PC-3 (cell line): Measurements from ENCODE around the gene TNRC6C. TPM values are rescaled to one million over a fixed set of nuclear protein-coding genes. Genes with fewer than 3 reads are reported as not detected.
"Not testable (repeated sequence)": the region's sequence is repeated elsewhere in the genome, so short reads cannot be mapped to it uniquely, and the experiment has no call there.

Experiments used
- ATAC-seq: fragments of 200-7000 bp; cut with Tn5 transposase; 2 replicates; pipeline ENCODE4 v1.9.1; 2020; ENCODE audit warnings: mild to moderate bottlenecking, moderate library complexity
- BruUV-seq: library from RNA; stranded (reverse); fragments of 400-500 nt; replicated peaks from 2 replicates; lab custom pipeline; 2021; lab: Mats Ljungman, UMichigan
- CTCF ChIA-PET: fragments of 300-600 bp; sonication (Branson Sonifier 250); formaldehyde crosslinking; loops from one replicate; lab custom pipeline; 2022; ENCODE audit warnings: antibody characterized with exemption; lab: Charles Lee
- POLR2A ChIA-PET: fragments of 300-600 bp; sonication (Branson Sonifier 250); formaldehyde crosslinking; loops from one replicate; lab custom pipeline; 2022; ENCODE audit warnings: antibody characterized with exemption; ENCODE audit not compliant: unreplicated experiment; lab: Charles Lee
- DNase-seq: peaks from one replicate; pipeline ENCODE4 v3.0.0-alpha.2; 2015
- H2AFZ ChIP-seq: fragments of 300-600 bp; sonication (generic); 2 replicates; pipeline ENCODE4 v1.6.0; 2016; ENCODE audit warnings: antibody characterized with exemption, low read length
- H3F3A ChIP-seq: fragments of 300-600 bp; sonication (generic); one replicate; pipeline ENCODE4 v1.6.0; 2017; ENCODE audit warnings: antibody characterized with exemption, low read length, control low read depth, mild to moderate bottlenecking; ENCODE audit not compliant: unreplicated experiment
- H3K27ac ChIP-seq: fragments of 300-600 bp; sonication (generic); 2 replicates; pipeline ENCODE4 v1.5.1; 2016; ENCODE audit warnings: mild to moderate bottlenecking, low read length
- H3K27me3 ChIP-seq: fragments of 300-600 bp; sonication (generic); 2 replicates; pipeline ENCODE4 v1.6.1; 2016; ENCODE audit warnings: low read length, mixed read lengths
- H3K36me3 ChIP-seq: fragments of 300-600 bp; sonication (generic); 2 replicates; pipeline ENCODE4 v1.6.1; 2016; ENCODE audit warnings: low read depth, mixed run types, low read length, mixed read lengths
- H3K4me1 ChIP-seq: fragments of 300-600 bp; sonication (generic); 2 replicates; pipeline ENCODE4 v1.5.1; 2016; ENCODE audit warnings: low read length; ENCODE audit not compliant: insufficient read depth
- H3K4me2 ChIP-seq: fragments of 300-600 bp; sonication (generic); 2 replicates; pipeline ENCODE4 v1.6.0; 2016; ENCODE audit warnings: low read length
- H3K4me3 ChIP-seq: fragments of 300-600 bp; sonication (generic); 2 replicates; pipeline ENCODE4 v1.5.1; 2016; ENCODE audit warnings: mild to moderate bottlenecking, low read length, mixed read lengths
- H3K79me2 ChIP-seq: fragments of 300-600 bp; sonication (generic); 2 replicates; pipeline ENCODE4 v1.6.1; 2017; ENCODE audit warnings: low read length, mixed read lengths
- H3K9ac ChIP-seq: fragments of 300-600 bp; sonication (generic); 2 replicates; pipeline ENCODE4 v1.6.0; 2016; ENCODE audit warnings: mild to moderate bottlenecking, low read length
- H3K9me2 ChIP-seq: fragments of 300-600 bp; sonication (generic); replicated peaks from 2 replicates; pipeline ENCODE4 v1.6.1; 2016; ENCODE audit warnings: mixed run types, low read length, mixed read lengths
- H3K9me3 ChIP-seq: fragments of 300-600 bp; sonication (generic); 2 replicates; pipeline ENCODE4 v1.6.1; 2016; ENCODE audit warnings: low read length, mixed read lengths
- H4K20me1 ChIP-seq: fragments of 300-600 bp; sonication (generic); 2 replicates; pipeline ENCODE4 v1.6.1; 2016; ENCODE audit warnings: low read length, mixed read lengths
- EZH2 ChIP-seq: fragments of 300-600 bp; sonication (generic); IDR thresholded peaks from one replicate; pipeline ENCODE4 v1.6.1; 2017; ENCODE audit warnings: antibody characterized with exemption, mild to moderate bottlenecking, low read length; ENCODE audit not compliant: unreplicated experiment
- EZH2phosphoT487 ChIP-seq: fragments of 300-600 bp; sonication (generic); IDR thresholded peaks from 2 replicates; pipeline ENCODE4 v1.6.1; 2018; ENCODE audit warnings: mild to moderate bottlenecking, antibody characterized with exemption, low read length, borderline replicate concordance
- intact Hi-C: fragments of 100-400 bp; cut with micrococcal nuclease; formaldehyde crosslinking; loops from 2 replicates; pipeline ENCODE4 v1.9.0; 2023
- total RNA-seq: library from RNA; depleted of rRNA; stranded (reverse); fragments of >200 nt; gene quantifications from 2 replicates; pipeline ENCODE4 v1.2.3, GENCODE V29; 2014
- TF ChIP-seq, protein P1 (sequence below): fragments of 300-600 bp; sonication (generic); conservative IDR thresholded peaks from 2 replicates; pipeline ENCODE4 v1.5.1; 2017; ENCODE audit warnings: antibody characterized with exemption, low read depth, mild to moderate bottlenecking, low read length

The TNRC6C gene
- total RNA-seq, 1 experiment from 2014 or later = 5.3 TPM

DNA sequence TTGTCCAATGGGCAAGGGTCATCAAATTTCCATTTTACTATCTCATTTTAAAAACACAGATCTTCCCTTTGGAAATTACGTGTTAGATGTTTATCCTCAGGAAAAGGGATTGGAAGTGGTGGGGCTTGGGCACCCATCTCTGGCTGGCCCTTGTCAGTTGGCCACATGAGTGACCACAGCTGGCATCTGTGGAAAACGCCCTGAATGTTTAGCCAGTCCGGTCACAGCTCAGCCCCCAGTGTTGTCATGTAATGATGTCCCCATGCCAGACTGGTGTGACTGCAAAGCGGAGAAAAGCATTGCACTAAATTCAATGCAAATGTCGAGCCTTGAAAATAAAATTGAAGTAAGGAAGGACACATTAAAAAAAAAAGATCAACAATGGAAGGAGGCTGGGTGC is 117.0 kb downstream of the TNRC6C start:
- intact Hi-C loops = no loop called here
- Histone ChIP-seq H3K27me3 (no peaks in the 10 kb centered on the region), H3K79me2 (no peaks in the 10 kb centered on the region), H3K9me2 (no peaks in the 10 kb centered on the region), H3K4me3 (no peak overlapping the region), H4K20me1 (no peaks in the 10 kb centered on the region), H2AFZ (no peak overlapping the region), H3K9me3 (no peaks in the 10 kb centered on the region), H3K4me2 (no peak overlapping the region), H3F3A (no peaks in the 10 kb centered on the region), H3K4me1 (no peaks in the 10 kb centered on the region), H3K27ac (no peak overlapping the region), H3K9ac (no peak overlapping the region), H3K36me3 (no peaks in the 10 kb centered on the region)
- DNase-seq (no peak), ATAC-seq (no peak)
- ChIA-PET CTCF (no interaction called here), POLR2A (no interaction called here)
- BruUV-seq = no TSS peak
- TF ChIP-seq, protein P1, sequence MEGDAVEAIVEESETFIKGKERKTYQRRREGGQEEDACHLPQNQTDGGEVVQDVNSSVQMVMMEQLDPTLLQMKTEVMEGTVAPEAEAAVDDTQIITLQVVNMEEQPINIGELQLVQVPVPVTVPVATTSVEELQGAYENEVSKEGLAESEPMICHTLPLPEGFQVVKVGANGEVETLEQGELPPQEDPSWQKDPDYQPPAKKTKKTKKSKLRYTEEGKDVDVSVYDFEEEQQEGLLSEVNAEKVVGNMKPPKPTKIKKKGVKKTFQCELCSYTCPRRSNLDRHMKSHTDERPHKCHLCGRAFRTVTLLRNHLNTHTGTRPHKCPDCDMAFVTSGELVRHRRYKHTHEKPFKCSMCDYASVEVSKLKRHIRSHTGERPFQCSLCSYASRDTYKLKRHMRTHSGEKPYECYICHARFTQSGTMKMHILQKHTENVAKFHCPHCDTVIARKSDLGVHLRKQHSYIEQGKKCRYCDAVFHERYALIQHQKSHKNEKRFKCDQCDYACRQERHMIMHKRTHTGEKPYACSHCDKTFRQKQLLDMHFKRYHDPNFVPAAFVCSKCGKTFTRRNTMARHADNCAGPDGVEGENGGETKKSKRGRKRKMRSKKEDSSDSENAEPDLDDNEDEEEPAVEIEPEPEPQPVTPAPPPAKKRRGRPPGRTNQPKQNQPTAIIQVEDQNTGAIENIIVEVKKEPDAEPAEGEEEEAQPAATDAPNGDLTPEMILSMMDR = no peak
- TF ChIP-seq EZH2phosphoT487 (no peak), EZH2 (no peak)

DNA sequence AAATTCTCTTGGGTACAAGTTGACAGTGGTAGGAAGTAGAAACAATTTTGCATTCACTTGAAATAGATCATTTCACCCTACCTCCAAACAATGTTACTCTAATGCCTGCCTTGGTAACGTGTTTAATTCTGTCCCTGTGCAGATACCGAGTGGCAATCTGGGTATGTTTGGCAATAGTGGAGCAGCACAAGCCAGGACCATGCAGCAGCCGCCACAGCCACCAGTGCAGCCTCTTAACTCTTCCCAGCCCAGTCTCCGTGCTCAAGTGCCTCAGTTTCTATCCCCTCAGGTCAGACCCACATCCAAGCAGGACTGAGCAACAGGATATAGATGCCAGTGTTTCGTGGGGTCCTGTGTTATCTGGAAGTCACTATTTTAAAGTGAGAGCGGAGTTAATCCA is 120.8 kb downstream of the TNRC6C start:
- POLR2A ChIA-PET = no interaction called here

DNA sequence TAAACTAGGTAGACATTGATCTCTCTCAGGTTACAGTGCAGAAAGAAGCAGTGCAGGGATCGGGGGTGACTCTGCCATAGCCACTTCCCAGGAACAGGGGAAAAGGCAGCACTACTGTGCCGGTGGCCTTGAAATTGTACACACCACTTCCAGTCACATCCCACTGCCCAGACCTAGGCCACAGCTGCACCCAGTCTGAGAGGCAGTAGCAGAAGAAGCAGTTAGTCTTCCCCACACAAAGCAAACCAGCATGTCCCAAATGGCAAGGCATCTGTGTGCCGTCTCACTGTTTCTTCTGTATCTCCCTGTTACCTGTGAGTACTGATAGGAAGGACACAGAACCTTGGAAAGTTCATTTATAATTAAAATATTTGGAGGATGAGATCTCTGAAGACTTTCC is 123.0 kb downstream of the TNRC6C start:
- Histone ChIP-seq H3K36me3 (no peaks in the 10 kb centered on the region), H3K27ac (no peak overlapping the region), H4K20me1 (no peaks in the 10 kb centered on the region), H3K79me2 (no peaks in the 10 kb centered on the region), H3K9ac (no peak overlapping the region), H3K9me3 (no peaks in the 10 kb centered on the region), H3K4me1 (no peaks in the 10 kb centered on the region), H3K27me3 (no peaks in the 10 kb centered on the region), H2AFZ (no peak overlapping the region), H3K4me2 (no peak overlapping the region), H3K4me3 (no peak overlapping the region), H3F3A (no peaks in the 10 kb centered on the region), H3K9me2 (no peaks in the 10 kb centered on the region)
- intact Hi-C loops = no loop called here
- ATAC-seq (no peak), DNase-seq (no peak)
- ChIA-PET CTCF (no interaction called here), POLR2A (no interaction called here)
- no peak for TF ChIP-seq EZH2
- TF ChIP-seq EZH2phosphoT487 = no peak
- TF ChIP-seq, protein P1 = no peak
- no TSS peak for BruUV-seq

More for the DNA sequence above, 120.8 kb downstream of the TNRC6C start:
- no peak overlapping the region for H2AFZ ChIP-seq
- H3K4me1 ChIP-seq = no peaks in the 10 kb centered on the region
- no peaks in the 10 kb centered on the region for H3K9me2 ChIP-seq
- no TSS peak for BruUV-seq
- CTCF ChIA-PET = no interaction called here
- intact Hi-C loops = no loop called here
- H3K9ac ChIP-seq = no peak overlapping the region
- H3K4me3 ChIP-seq = no peak overlapping the region
- H3K27ac ChIP-seq = no peak overlapping the region
- ATAC-seq (no peak), DNase-seq (no peak)
- H3K79me2 ChIP-seq = no peaks in the 10 kb centered on the region
- no peak overlapping the region for H3K4me2 ChIP-seq
- H3K27me3 ChIP-seq = no peaks in the 10 kb centered on the region
- H3K9me3 ChIP-seq = no peaks in the 10 kb centered on the region
- TF ChIP-seq EZH2 = no peak
- TF ChIP-seq, protein P1 = no peak
- no peaks in the 10 kb centered on the region for H3F3A ChIP-seq
- H4K20me1 ChIP-seq = no peaks in the 10 kb centered on the region
- H3K36me3 ChIP-seq = no peaks in the 10 kb centered on the region

DNA sequence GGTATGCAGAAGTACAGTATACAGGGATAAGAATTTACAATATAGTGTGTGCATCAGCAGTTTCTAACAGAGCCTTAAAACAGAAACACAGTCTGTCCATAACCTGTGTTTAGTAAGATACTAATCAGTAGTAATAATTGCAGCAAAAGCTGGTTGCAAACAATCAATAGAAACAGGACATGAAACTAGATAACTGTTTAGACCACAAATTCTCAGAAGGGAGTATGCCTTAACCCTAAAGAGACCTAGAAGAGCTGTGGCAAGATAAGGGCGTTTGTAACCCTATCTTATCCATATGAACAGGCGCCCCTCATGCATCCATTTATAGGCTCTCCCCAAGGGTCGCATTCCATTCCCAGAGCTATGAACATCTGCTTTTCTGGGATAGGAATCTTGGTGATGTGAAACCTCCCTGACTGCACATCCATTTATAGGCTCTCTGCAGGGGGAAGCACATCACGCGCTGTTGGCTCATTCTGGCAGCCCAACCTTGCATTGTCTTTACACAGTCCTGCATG is 123.9 kb downstream of the TNRC6C start:
- H3K36me3 ChIP-seq, DNase-seq, H3K9me3 ChIP-seq, H3K79me2 ChIP-seq, ATAC-seq, H3K27ac ChIP-seq, H3K4me3 ChIP-seq, H3K4me1 ChIP-seq, H2AFZ ChIP-seq, BruUV-seq, H3F3A ChIP-seq, H3K9me2 ChIP-seq, H3K27me3 ChIP-seq, POLR2A ChIA-PET, H3K9ac ChIP-seq, CTCF ChIA-PET, H4K20me1 ChIP-seq, H3K4me2 ChIP-seq, intact Hi-C loops: not testable (repeated sequence)
